Gastrocnemius medialis (tissue), 4 donors: ENCODE results near the gene LYPD1.

Experiments used
- CTCF ChIP-seq, 5 experiments: fragments of 450-650 bp in 3 of 5; fragments of 200-600 bp in 2 of 5; sonication (generic) in 2 of 5; IDR thresholded peaks in 4 of 5; conservative IDR thresholded peaks in 1 of 5; 1 replicate in 4 of 5; 2 replicates in 1 of 5; pipeline ENCODE4 v1.5.1; 2016 to 2019; ENCODE audit warnings: antibody characterized with exemption in 5 of 5, mild to moderate bottlenecking in 3 of 5, moderate library complexity in 3 of 5
- POLR2A ChIP-seq, 2 donors: fragments of 450-650 bp; IDR thresholded peaks; one replicate each; pipeline ENCODE4 v1.6.1; 2017; ENCODE audit warnings: antibody characterized with exemption in 2 of 2, mild to moderate bottlenecking in 2 of 2, moderate library complexity in 2 of 2

- TF ChIP-seq CTCF (IDR thresholded peaks at IDR 0.05 in 4 of 5, conservative IDR thresholded peaks at IDR 0.05 in 1 of 5), result no peak
- TF ChIP-seq POLR2A (IDR thresholded peaks at IDR 0.05), result no peak
Measured at GRCh38 chr2:132640116-132640515, 29.9 kb downstream of the LYPD1 start.
